Measurements from ENCODE around the gene LRRC3B.

DNA sequence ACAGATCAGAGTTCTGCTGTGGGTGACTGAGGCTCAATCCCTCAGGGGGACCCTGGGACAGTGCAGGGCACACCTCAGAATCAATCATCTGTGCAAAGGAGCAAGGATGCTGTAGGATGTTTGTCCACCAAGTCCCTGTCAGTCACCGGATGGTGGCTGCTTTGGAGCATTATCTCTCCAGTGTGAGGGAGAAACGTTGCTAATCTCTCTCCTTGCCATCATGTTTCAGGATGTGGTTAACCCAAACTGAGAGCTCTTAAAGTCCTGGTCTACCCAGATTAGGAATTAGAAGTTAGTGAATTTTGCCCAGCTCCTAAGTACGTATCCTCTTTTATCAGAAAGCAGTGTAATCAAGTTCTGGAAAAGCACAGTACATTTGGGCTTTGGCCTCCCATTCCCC is 26.2 kb upstream of the LRRC3B start:
- TF ChIP-seq POLR2A (IDR thresholded peaks at IDR 0.05; ENCODE audit: low read depth, low read length): no peak
- TF ChIP-seq POLR2AphosphoS5 (IDR thresholded peaks at IDR 0.05; ENCODE audit: low read depth, low read length): no peak
- TF ChIP-seq TAF1 (IDR thresholded peaks at IDR 0.05; ENCODE audit: borderline replicate concordance, low read depth, low read length): no peak
